Activated CD4-positive, alpha-beta T cell treated with anti-CD3 and anti-CD28 coated beads, Interleukin-2, amount 50 U/mL, for 16 hours (primary cell): Measurements from ENCODE around the gene NFAM1.

Experiments
- DNase-seq: peaks from one replicate; pipeline ENCODE4 v3.0.0-alpha.2; 2020

Gene NFAM1

GRCh38 chr22:42357221-42357620 is 75.0 kb downstream of the NFAM1 start:
- no peak for DNase-seq

DNA sequence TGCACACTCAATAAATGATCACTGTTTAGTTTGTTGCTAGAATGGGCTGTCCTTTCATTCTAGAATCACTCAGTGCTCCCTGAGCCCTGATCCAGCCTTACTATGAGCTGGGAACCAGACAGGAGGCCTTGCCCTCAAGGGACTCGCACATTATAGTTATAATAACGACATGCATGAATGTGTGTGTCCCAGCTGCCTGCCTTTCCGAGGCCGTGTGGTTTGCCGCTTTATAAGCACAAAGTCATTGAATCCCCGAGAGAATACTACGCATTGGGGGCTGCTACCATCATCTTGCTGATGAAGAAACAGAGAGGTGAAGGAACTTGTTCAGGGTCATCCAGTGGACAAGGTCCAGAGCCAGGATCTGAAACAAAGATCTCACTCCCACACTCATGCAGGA is 75.7 kb downstream of the NFAM1 start:
- DNase-seq, result no peak

DNA sequence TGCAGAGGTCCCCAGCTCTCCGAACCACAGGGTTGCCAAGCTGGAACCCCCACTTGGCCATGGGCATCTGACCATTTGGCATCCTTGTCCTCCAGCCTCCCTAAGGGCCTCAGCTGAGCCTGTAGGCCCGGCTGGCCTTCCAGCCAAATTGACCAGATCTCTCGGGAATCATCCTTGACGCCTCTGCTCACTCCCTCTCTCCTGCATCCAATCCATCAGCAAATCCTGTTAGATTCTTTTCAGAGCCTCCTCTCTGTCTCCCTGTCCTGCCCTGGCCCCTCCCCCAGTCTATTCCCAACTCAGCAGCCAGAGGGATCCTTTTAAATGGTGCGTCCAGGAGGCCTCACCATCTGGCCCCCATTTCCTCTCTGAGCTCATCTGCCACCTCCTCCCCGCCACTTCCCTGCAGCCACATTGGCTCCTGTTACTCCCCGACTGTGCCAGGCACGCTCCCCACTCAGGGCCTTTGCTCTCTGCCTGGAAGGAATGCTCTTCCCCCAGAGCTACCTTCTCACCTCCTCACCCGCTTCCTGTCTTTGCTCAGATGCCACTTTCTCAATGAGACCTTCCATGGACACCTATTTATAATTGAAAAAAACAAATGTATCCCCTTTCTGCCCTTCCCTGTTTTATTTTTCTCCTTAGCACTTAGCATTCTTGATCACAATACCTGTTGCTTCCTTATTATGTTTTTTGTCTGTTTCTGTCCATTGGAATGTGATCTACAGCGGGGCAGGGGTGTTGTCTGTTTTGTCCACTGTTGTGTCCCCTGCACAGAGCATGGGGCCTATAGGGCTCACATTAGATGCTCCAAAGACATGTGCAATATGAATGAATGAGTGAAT is 78.1 kb downstream of the NFAM1 start:
- DNase-seq, result no peak

- DNase-seq, result no peak
Measured at GRCh38 chr22:42350373-42350772, 81.8 kb downstream of the NFAM1 start.

DNA sequence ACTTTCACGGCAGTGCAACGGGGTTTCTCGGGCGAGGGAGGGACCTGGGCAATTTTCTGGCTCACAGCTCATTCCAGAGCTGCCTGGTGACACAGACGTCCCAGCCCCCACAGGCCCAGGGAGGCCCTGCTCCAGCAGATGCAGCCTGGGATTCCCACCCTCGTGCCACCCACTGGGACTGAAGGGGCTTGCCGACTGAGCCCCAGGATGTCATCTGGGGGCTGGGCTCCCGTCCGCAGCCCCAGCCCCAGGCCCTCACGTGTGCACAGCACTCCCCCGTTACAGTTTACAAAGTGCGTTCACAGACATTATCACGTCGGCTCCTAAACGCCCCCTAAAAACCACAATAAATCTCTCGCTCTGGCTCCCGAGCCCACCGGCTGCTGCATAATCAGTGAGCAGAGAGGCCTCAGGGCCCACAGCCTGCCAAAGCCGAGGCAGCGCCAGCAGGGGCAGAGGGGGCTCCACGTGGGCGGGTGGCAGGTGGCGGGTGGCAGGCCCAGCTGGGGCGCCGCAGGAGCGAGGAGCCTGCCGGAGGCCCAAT is 84.8 kb downstream of the NFAM1 start:
- DNase-seq, result no peak

GRCh38 chr22:42346722-42347121 is 85.5 kb downstream of the NFAM1 start:
- DNase-seq, result no peak

GRCh38 chr22:42345458-42345857 is 86.7 kb downstream of the NFAM1 start:
- DNase-seq, result no peak

DNA sequence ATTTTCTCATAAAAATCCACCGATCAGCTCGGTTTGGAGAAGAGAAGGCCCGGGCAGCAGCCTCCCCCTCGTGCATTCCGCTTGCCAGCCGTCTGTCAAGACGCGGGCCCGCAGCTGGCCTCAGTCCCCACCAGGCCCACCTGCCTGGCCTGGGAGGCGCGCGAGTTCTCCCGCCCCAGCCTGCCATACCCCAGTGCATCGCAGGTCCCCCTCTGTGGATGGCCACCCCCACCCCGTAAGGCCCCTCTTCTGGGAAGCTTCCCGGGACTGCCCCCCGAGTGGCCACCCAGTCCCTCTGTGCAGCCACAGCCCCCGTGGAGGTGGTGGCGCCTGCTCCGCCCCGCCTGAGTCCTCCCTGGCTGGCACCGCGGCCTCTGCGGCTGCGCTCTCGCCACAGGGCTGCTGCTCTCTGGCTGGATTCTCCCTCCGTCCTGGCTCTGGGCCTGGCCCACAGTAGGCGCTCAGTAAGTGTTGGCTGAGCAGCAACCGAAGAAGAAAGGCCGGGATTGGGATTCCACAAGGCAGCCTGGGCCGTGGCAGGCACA is 87.8 kb downstream of the NFAM1 start:
- DNase-seq, result no peak

DNA sequence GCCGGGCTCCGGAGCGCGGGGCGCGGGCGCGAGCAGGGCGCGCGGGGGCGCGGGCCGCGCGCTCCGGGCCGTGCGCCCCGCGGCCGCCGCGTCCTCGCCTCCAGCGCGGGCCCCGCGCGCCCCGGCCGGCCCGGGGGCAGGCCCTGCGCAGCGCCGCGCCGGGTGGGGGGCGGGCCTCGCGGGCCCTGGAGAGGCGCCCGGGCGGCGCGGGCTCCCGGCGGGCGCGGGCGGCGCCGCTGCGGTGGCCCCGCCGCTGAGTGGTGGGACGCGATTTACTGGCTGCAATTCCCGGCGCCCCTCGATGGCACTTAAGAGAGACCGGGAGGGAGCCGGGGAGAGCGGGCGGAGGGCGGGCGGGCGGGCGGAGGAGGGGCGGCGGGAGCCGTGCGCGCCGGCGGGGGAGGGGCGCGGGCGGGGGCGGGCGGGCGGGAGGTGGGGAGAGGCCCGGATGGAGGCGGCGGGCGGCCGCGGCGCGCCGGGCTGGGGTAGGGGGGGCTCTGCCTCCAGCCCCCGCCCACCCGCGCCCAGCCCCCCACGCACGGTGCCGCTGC is 88.6 kb downstream of the NFAM1 start:
- DNase-seq, result no peak

GRCh38 chr22:42343121-42343454 is 89.1 kb downstream of the NFAM1 start:
- DNase-seq, result no peak

- DNase-seq, result no peak
Measured at GRCh38 chr22:42342426-42343120, 89.6 kb downstream of the NFAM1 start.

- DNase-seq, result no peak
Measured at GRCh38 chr22:42341779-42342178, 90.4 kb downstream of the NFAM1 start.

GRCh38 chr22:42340829-42341383 is 91.3 kb downstream of the NFAM1 start:
- DNase-seq, result no peak

- DNase-seq, result no peak
Measured at GRCh38 chr22:42340150-42340549, 92.1 kb downstream of the NFAM1 start.

DNA sequence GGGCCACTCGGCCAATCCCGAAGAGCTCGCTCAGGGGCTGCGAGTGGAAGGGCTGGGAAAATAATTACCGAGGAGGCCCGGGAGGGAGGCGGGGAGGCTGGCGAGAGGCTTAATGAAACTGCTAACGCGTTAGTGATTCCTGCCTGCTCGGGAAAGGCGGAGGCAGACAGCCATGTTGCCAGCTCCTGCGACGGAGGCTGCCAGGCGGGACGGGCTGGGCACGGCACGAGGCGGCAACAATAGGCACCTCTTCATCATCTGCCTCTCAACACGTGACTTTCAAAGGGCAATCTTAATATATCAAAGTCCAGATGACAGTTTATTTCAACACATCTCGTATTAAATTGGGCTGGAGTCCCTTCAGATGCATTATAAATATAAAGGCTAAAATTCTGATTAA is 93.7 kb downstream of the NFAM1 start:
- DNase-seq, result no peak

- DNase-seq, result no peak
Measured at GRCh38 chr22:42337356-42337755, 94.8 kb downstream of the NFAM1 start.

DNA sequence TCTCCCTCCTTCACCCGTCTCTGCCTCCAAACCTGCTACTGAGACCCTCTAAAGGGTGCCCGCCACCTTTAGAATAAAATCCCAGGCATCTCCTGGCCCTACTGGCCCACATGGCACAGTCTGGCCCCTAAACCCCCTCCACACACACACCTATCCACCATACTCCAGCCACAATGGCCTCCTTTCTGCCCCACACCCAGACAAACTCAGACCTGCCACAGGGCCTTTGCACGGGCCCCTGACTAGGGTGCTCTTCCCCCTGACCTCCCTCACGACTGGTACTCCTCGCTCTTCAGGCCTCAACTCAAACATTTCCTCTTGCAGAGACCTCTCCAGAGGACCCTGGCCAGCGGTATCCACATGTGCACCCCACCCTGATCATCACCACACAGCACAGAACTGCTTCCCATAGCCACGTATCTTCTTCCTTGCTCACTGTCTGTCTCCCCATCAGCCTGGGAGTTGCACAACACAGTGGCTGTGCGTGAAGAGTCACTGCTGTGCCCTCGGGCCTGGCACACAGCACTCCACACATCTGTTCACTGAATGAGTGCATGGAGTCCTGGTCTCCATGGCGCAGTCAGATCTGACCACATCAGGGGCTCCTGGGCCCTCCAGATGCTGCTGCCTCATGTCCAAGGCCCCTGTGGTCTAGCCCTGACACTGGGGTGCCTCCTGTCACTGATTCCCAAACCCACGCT is 95.5 kb downstream of the NFAM1 start:
- DNase-seq, result no peak

- no peak for DNase-seq
Measured at GRCh38 chr22:42335839-42336378, 96.3 kb downstream of the NFAM1 start.

DNA sequence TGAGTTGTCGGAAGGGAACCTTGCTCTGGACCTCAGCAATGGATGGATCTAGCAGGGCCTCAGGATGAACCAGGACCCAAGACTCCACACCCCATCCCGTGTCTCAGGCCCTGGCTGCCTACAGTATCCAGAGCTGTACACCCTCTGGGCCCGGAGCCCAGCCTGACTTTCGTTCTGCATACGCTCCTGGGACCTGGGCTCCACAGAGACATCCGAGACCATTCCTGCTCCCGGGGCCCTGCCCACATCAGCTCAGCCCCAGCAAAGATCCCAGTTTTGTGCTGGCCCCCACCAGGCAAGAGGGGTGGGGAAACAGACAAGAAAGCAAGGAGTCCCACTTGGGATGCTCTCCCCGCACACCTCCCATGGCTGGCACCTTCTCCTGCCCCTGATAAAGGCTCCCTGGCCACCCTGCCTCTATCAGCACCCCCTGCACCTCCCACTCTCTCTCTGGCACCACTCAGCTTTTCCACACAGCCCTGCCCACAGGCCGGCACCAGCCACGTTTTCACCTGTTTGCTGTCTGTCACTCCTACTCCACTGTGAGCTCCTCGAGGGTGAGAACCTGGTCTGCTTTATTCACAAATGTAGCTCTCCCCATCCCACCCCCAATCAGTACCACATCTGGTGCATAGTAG is 97.2 kb downstream of the NFAM1 start:
- no peak for DNase-seq

- no peak for DNase-seq
Measured at GRCh38 chr22:42333544-42333943, 98.7 kb downstream of the NFAM1 start.

DNA sequence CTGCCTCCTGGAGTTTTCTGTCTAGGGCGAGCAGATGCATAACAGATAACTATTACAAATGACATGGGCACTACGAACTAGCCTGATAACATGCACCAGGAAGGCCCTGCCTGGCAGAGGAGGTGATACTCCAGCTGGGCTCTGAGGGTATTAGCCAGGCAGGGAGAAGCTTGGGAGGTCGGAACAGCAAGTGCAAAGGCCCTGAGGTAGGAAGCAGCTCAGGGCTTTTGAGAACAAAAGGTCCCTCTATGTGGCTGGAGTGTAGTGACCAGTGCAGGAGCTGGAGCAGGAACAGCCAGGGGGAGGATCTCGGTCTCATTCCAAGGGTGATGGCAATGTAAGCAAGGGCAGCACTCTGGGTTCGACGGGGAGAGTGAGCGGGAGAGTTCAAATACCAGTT is 100.1 kb downstream of the NFAM1 start:
- no peak for DNase-seq

- no peak for DNase-seq
Measured at GRCh38 chr22:42331014-42331413, 101.2 kb downstream of the NFAM1 start.
